IPS-NIHi7 (cell line): Measurements from ENCODE around the gene ANTKMT.

Source experiments
- DNase-seq: peaks from one replicate; pipeline ENCODE4 v3.0.0; 2012; ENCODE audit warnings: mixed read lengths; ENCODE audit errors: extremely low spot score

Gene ANTKMT

DNA sequence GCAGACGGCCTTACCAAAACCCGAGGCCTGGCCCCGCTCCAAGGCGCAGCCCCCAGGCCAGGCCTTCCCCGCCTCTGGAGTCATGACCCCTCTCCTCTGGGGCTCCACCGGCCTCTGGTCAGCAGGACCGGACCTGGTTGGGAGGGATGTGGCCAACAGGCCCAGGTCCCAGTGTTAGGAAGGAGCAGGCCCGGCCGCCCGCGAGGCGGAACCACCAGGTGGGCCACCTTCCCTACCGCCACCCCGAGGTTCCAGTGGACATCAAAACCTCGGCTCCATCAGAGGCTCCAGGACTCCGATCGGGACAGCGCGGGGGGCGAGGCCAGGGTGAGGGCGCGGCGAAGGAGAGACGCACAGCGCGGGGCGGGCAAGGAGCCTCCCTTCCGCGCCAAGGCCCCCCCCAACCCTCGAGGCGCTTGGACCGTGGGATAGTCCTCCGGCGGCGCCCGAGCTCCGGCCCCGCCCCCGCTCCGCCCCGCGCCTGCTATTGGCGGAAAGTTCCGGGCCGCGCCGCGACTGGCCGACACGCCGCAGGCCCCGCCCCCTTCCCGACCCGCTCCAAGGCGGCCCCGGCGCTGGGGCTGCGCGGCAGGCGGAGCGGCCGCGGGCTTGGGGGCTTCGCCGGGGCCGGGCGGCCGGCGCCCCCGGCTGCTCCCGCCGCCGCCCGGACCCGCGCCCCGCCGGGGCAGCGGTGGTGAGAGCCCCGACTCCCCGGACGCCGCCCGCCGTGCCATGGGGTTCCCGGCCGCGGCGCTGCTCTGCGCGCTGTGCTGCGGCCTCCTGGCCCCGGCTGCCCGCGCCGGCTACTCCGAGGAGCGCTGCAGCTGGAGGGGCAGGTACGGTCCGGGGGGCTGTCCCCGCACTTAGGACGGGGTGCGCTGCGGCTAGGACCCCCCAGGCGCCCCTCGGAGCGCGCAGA lies 6.1 kb upstream of the ANTKMT start, which contains the start of gene METRN:
METRN (plus strand) TSS at position 561 of the 919 bp plus-strand sequence; CDS start at position 733, 172 bp downstream.
- peak; percentile 90 for DNase-seq

DNA sequence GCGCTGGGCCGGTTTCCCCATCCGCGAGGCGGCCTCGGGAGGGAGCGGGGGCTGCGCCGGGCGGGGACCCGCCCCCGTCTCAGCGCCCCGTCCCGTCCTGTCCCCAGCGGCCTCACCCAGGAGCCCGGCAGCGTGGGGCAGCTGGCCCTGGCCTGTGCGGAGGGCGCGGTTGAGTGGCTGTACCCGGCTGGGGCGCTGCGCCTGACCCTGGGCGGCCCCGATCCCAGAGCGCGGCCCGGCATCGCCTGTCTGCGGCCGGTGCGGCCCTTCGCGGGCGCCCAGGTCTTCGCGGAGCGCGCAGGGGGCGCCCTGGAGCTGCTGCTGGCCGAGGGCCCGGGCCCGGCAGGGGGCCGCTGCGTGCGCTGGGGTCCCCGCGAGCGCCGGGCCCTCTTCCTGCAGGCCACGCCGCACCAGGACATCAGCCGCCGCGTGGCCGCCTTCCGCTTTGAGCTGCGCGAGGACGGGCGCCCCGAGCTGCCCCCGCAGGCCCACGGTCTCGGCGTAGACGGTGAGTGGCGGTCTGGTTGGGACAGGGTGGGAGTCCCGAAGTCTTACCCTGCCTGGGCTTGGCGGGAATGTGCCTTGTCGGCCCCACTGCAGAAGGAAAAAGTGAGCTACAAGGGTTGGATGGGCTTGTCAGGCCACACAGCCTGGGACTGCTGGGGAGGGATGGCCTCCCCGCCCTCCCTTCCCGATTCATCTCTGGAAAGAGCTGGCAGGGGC lies 5.3 kb upstream of the ANTKMT start:
- DNase-seq: no peak

DNA sequence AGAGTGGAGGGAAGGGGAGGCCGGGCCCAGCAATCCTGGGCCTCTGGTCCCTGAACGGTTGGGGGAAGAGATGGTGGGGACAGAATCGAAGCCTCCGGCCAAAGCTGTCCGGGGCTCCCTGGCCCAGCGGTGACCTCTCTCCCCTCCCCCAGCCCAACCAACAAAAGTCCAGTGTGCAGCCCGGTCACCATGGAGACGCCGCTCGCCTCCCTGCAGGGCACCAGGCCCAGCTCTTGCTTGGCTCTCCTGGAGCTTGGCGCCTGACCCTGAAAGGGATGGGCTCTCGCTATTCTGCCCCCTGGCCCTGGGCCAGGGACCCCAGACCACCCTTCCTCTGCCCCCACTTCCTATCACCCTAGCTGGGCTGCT lies 4.8 kb upstream of the ANTKMT start:
- no peak for DNase-seq

DNA sequence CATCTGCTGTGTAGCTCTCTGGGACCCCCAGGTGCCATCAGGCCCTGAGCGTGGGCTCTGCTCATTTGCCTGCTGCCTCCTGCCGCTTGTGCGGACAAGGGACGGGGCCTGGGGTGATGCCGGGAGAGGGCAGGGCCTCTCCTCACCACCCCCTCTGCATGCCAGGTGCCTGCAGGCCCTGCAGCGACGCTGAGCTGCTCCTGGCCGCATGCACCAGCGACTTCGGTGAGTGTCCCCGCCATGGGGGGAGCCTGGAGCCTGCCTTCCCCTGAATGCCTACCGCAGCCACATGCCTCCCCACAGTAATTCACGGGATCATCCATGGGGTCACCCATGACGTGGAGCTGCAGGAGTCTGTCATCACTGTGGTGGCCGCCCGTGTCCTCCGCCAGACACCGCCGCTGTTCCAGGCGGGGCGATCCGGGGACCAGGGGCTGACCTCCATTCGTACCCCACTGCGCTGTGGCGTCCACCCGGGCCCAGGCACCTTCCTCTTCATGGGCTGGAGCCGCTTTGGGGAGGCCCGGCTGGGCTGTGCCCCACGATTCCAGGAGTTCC lies 4.1 kb upstream of the ANTKMT start:
- DNase-seq: no peak

DNA sequence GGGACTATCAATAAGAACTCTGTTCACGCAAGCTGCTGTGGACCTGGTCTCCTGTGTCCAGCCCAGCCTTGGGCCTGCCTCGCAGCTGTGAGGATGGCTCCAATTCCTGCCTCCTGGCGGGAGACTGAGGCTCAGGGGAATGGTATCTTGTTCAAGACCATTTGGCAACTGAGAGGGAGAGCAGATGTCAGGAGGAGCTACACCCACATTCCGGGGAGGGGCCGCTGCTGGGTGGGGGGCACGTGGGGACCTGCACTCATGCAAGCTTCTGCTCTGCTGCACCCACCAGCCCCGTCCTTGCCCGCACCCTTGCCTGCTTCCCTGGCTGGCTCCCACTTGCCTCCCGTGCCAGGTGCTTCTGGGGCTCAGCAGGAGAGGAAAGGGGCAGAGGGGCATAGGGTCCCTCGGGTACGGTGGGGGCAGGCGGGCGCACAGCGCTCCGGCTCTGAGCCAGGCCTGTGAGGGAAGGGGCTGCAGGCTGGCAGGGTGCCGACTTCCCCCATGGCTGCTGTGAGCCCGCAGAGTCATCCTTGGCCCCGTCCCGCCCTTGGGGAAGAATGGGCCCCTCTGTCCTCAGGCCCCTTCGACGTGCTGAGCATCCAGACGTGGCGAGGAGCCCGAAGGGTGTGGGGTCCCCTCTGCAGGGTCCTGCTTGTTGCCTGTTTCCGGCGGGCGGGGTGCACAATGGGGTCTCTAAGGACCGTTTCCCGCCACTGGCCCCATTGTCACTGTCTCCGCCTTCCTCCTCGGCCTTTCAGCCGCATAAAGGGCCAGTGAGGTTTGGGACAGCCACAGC lies 3.3 kb upstream of the ANTKMT start:
- no peak for DNase-seq

DNA sequence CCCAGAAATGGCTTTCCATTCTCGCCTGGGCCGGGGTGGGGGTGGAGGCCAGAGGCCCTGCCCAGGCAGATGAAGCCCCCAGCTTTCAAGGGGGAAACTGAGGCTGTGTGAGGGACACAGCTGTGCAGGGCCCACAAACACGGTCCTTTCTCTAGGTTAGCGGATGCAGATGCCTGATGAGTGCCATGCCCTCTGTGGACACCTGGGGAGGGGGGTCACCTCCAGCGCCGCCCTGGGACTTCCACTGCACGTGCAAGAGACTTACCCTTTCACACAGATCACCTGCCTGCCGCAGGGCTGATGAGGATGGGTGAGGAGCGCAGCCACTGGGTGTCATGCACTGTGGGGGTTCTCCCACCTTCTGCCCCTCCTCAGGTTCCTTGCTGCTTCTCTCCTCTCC lies 2.6 kb upstream of the ANTKMT start:
- DNase-seq: no peak

DNA sequence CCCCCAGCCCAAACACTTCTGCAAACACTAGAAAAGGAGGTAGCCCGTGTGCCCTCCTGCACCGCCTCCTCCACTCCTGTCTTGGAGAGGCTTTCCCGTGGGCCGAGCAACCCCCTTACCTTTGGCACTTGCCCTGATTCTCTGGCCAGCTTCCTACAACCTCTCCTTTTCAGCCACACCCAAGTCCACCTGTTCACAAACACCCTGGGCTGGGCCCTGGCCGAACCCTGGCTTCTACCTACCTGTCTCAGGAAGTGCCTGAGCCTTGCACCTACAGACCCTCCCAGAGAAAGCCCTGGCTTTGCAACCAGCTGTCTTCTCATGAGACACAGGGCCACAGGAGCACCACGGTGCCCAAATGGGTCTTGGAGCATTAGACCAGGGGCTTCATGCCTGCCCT lies 2.0 kb upstream of the ANTKMT start:
- DNase-seq: no peak

DNA sequence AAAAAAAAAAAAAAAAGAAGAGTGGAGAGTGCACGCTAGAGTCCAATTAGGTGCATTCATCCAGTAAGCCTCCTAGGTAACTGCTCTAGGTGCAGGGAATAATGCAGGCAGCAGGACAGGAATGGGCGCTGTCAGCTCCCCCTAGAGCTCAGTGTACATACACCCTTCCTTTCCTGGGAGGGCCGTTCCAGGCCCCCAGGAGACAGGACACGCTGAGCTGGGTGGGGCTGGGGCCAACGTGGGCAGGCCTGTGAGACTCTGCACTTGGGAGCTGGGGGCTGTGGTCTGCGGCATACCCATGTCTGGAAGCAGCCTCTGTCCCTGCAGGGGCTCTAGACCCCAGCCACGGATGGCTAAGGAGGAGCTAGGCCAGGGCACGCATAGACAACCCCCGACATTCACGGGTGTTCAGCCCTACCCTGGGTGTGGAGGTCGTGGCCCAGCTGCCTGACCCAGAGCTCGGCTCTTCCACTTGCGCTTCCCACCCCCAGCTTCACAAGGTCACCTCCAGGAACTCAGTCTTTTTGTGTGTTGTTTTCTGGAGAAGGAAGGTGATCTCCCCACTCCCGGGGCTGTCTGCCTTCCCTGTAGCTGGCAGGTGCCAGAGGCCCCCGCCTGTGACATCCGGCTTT lies 1.0 kb upstream of the ANTKMT start:
- no peak for DNase-seq

DNA sequence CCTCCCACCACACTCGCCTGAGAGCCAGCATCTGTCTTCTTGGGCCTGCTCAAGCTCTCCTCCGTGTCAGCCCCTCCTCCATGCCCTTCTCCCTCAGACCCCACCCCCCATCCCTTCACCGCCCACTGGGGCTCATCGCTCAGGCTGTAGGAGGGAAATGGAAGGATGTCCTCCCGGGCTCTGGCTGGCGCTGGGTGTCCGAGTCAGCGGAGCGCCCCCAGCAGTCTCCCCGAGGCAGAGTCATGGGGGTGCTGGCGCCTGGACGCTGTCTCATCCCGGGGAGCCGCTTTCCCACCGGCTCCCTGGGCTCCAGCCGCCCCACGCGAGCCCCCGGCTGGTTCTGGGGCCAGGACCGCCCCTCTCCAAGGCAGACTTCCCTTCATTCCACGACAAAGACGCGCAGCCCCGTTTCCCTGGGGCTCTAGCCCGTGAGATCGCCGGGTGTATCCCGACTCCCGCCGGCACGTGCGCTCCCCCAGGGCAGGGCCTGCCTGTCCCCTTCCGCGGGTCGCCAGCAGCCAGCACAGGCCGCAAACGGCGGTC lies 428 bp upstream of the ANTKMT start:
- DNase-seq: peak; percentile 69

DNA sequence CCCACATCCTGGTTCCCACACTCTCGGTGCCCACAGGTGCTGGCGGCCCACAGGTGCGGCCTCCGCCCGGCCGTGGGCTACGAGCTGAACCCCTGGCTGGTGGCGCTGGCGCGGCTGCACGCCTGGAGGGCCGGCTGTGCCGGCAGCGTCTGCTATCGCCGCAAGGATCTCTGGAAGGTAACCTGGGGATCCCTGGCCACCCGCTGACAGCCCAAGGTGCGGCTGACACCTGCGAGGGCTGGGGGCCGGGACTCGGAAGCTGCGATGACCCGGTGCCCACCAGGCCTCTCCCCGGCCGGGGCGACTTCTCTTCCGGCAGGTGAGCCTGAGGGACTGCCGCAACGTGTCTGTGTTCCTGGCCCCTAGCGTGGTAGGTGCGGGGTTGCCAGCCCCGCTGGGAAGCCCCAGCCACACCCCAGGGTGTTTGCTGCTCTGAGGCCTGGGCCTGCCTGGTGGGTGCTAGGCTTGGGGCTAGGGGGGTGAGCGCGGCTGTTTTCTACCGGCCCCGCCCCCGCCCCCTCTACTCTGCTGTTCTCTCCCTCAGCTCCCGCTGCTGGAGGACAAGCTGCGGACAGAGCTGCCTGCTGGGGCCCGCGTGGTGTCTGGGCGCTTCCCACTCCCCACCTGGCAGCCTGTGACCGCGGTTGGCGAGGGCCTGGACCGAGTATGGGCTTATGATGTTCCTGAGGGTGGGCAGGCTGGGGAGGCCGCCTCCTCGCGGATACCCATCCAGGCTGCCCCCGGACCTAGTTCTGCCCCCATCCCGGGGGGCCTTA lies 1.0 kb downstream of the ANTKMT start:
- DNase-seq: no peak

DNA sequence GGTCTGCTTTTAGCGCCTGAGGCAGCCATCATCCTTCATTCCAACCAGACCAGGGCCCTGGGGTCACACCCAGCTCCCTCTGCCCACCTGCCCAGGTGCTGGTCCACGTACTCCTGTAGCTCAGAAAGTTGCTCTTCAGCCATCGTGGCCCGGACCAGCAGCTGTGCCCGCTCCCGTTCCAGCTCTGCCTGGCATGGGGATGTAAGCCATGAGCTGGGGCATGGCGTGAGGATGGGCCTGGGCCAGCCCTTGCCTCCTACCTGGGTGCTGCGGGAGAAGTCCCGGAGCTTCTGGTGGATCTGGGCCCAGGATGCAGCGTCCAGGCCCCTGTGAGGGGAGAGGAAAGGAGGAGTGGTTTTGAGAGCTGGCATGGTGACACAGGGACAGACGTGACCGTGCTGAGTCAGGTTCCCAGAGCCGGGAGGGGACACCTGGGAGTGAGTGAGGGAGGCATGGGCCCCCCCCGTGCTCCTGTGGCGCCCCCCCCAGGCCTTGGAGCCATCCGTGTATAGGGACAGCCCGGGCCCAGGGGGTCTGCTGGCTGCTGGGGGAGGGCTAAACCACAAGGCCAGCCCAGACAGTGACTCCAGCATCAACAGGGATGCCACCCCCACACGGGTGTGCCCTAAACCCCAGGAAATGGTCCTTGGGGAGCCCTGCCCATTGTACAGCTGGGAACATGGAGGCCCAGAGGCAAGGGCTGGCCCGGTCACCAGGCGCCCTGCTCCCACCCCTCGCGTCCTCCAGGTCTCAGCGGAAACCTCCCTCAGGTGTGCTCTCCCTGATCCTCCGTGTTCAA lies 2.1 kb downstream of the ANTKMT start:
- DNase-seq: no peak

DNA sequence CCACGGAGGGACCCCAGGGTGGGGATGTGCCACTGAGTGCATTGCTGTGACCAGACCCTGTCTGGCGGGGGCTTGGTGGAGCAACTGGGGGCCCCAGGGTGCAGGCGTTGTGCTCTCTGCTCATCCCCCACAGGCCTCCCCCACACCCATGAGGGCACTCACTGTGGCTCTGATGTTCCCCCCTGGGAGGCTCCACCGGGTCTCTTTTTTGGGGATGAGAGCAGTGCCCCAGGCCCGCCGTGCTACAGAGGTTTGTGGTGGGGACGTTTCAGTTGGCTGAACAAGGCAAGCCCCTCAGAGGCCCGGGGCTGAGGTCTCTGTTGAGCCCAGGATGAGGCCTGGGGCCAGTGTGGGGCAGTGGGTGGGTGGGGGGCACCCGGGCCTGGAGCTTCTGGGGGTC lies 2.7 kb downstream of the ANTKMT start:
- DNase-seq: no peak

DNA sequence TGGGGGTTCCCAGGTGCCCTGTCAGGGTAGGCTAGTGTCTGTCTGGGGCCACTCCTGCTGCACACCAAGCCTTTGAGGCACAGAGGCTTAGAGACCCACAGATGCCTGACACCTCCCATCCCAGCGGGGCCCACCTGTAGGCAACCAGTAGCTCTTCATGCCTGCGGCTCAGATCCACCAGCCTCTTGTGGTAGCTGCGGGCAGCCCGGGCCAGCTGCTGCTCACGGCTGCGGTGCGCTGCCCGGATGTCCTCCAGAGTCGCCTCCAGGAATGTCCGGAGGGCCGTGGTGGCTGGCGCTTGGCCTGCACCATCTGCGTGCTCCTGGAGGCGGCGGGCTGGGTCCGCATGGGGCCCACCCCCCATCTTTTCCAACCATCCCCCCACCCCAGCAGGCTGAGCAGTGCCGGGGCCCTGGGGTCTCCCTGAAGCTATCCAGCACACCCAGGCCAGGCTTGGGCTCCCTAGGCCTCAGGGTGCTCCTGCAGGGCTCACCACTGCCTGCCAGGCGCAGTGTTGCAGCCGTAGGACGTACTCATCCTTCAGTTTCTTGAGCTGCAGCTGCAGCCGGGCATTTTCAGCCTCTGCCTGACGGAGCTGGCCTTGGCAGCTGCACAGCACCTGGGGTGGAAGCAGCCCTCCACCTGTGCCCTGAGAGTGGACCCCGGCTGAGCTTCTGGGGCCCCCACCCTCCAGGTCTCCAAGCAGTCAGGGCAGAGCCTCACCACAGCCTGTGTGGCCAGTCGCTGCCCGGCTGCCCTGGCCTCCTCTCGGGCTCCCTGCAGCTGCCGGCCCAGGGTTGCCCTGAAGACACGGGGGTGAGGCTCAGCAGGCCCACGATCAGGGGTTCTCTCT lies 3.5 kb downstream of the ANTKMT start:
- DNase-seq: no peak

DNA sequence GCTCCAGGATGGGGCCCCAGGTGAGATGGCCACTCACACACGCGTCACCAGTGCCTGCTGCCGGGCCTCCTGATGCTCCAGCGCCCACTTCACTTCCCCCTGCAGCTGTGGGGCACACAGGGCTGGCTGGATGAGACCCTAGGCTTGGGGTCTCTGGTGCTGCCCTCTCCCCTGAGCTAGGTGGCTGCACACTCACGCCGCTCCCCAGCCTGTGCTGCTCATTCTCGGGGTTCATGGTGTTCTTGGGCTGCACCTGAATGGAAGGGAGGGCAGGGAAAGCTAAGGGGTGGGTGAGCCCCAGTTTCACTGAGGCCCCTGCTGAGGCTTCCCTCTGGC lies 4.1 kb downstream of the ANTKMT start:
- no peak for DNase-seq

DNA sequence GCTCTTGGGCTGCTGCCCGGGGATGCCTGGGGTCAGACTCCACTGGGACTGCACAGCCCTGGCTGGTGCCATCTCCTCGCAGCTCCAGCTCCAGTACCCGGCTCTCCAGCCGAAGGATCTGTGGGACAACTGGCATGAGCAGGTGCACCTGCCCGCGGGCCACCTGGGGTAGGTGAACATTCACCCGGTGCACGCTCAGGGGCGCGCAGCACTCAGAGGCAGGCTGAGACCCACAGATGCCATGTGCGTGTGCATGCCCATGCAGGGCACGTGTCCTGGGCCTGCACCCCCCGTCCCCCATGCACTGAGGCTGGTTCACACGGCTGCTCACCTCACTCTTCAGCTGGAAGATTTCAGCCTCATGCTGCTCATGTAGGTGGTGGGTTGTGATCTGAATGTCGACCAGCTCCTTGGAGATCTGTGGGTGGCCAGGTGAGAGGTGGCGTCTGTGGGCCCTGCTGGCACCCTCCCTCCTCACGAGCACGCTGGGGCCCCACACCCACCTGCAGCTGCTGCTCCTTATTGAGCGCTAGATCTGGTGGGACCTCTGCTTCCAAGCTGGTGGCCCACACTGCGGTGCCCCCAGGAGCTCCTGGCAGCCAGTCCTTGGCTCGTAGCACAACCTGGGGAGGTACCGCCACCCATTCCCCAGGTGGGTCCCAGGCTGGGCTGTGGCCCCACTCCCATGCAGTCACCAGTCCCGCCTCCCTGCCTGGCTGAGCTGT lies 4.7 kb downstream of the ANTKMT start:
- no peak for DNase-seq

DNA sequence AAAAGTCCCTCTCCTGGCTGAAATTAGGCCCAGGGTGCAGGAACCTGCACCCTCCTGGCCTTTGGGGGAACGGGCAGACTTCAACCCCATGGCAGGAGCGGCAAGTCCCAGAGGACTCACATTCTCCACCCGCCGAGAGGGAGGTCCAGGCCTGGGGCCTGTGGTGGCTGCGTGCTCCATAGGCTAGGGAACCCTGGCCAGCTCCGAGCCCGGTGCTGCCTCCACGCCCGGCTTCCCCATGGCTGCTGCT lies 5.2 kb downstream of the ANTKMT start:
- no peak for DNase-seq

DNA sequence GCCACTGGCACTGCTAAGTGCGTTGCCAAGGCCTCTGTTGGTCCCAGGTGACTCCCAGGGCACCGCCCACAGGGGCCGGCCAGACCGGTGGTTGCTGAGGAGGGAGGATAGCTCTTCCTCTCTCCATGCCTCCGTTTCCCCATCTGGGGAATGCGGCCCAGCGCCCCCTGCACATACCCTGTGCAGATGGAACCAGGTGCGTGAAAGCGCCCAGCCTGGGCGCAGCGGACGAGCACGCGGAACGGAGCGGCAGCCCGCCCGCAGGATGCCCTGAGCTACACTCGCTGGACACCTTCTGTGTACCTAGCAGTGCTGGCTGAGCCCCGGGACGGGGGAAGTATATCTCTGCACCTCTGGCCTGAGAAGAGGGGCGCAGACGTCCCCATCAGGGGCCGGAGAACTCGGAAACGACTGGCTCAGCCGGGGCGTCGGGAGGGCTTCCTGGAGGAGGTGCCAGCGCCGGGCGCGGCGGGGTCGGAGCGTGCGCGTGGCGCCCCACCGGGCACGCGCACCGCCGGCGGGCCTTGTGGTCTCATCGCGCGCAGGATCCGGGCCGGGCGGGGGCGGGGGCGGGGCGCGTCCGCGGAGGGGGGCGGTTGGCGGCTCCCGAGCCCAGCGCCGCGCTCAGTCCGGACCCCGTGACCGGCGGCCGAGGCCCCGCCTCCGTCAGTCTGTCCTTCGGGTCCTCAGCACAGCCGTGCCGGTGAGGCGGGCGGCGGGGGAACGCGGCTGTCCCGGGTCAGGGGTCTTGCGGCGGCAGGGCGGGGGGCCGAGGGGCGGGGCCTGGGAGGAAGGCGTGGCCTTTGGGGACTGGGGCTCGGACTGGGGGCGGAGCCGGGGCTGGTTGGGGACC lies 5.7 kb downstream of the ANTKMT start, which contains the start of the genes CCDC78 and HAGHL:
CCDC78 (minus strand) TSS at position 6 of the 853 bp plus-strand sequence. CDS start 76 bp downstream, outside the sequence.
HAGHL (plus strand) TSS at position 669 of the 853 bp plus-strand sequence. CDS start 404 bp downstream, outside the sequence.
- peak; percentile 79 for DNase-seq
